ENCODE data around the gene TC2N.

Gene TC2N

DNA sequence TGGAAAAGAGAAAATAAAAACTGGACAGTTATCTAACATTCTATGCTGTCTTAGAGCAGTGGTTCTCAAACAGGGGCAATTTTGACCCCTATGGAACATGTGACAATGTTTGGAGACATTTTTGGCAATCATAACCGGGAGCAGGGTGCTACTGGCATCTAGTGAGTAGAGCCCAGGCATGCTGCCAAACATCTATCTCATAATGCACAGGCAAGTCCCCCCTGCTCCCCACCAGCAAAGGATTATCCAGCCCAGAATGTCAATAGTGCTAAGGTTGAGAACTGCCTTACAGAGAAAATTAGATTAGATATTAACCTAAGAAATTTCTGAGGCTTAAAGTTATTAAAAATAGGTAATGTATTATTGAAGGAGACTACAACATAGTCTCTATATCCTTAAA lies 112.5 kb downstream of the TC2N start:
- H3K4me1 ChIP-seq (ENCODE audit: insufficient read depth, low read length) = no peaks in the 10 kb centered on the region
- ATAC-seq (ENCODE audit: insufficient read depth, low read depth) = no peak
- H3K4me2 ChIP-seq (ENCODE audit: insufficient read depth, low read length) = no peak overlapping the region

DNA sequence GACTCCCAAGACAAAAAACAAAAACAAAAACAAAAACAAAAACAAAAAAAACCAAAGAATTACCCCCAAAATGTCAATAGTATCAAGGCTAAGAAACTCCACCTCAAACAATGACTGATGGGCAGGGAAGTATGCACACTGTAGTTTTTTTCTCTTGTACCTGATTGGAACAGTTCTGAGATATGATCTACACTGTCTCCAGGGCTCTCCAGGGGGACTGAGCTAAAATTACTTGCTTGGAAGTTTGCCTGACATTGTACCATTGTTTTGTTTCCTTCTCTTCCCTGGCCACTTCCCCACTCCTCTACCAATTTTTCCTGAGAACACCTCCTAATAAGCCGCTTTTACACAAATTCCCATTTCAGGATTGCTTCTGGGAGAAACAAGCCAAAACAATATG lies 113.2 kb downstream of the TC2N start:
- no peaks in the 10 kb centered on the region for H3K4me1 ChIP-seq (ENCODE audit: insufficient read depth, low read length)
- H3K36me3 ChIP-seq (ENCODE audit: insufficient read depth, low read length) = no peaks in the 10 kb centered on the region
- no peak overlapping the region for H3K27ac ChIP-seq (ENCODE audit: low read length)
- no peaks in the 10 kb centered on the region for H4K20me1 ChIP-seq (ENCODE audit: insufficient read depth, low read length)
- no peak overlapping the region for H2AFZ ChIP-seq (ENCODE audit: low read depth, low read length)
- peaks cover under 1% of the 10 kb centered on the region for H3K9me3 ChIP-seq (ENCODE audit: insufficient read depth, low read length, severe bottlenecking)
- no peaks in the 10 kb centered on the region for H3K27me3 ChIP-seq (ENCODE audit: insufficient read depth, low read length, poor library complexity)
- H3K79me2 ChIP-seq (ENCODE audit: insufficient read depth, low read length) = no peaks in the 10 kb centered on the region
- no peak overlapping the region for H3K9ac ChIP-seq (ENCODE audit: low read depth, low read length)
- H3K4me2 ChIP-seq (ENCODE audit: insufficient read depth, low read length) = no peak overlapping the region
- TF ChIP-seq EZH2 (IDR thresholded peaks at IDR 0.05; ENCODE audit: borderline replicate concordance, low read depth, low read length, severe bottlenecking) = no peak
- TF ChIP-seq, protein P1, sequence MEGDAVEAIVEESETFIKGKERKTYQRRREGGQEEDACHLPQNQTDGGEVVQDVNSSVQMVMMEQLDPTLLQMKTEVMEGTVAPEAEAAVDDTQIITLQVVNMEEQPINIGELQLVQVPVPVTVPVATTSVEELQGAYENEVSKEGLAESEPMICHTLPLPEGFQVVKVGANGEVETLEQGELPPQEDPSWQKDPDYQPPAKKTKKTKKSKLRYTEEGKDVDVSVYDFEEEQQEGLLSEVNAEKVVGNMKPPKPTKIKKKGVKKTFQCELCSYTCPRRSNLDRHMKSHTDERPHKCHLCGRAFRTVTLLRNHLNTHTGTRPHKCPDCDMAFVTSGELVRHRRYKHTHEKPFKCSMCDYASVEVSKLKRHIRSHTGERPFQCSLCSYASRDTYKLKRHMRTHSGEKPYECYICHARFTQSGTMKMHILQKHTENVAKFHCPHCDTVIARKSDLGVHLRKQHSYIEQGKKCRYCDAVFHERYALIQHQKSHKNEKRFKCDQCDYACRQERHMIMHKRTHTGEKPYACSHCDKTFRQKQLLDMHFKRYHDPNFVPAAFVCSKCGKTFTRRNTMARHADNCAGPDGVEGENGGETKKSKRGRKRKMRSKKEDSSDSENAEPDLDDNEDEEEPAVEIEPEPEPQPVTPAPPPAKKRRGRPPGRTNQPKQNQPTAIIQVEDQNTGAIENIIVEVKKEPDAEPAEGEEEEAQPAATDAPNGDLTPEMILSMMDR (IDR thresholded peaks at IDR 0.05; ENCODE audit: borderline replicate concordance, extremely low read depth, low read length, poor library complexity, severe bottlenecking) = no peak
- DNase-seq = no peak
- ATAC-seq (ENCODE audit: insufficient read depth, low read depth) = no peak
- no peak overlapping the region for H3K4me3 ChIP-seq (ENCODE audit: low read depth in 1 of 2, low read length in 2 of 2)

More for the DNA sequence above, 112.5 kb downstream of the TC2N start:
- no peaks in the 10 kb centered on the region for H3K79me2 ChIP-seq (ENCODE audit: insufficient read depth, low read length)
- no peak for DNase-seq
- H3K9ac ChIP-seq (ENCODE audit: low read depth, low read length) = no peak overlapping the region
- no peaks in the 10 kb centered on the region for H4K20me1 ChIP-seq (ENCODE audit: insufficient read depth, low read length)
- H3K4me3 ChIP-seq (ENCODE audit: low read depth in 1 of 2, low read length in 2 of 2) = no peak overlapping the region
- H3K27me3 ChIP-seq (ENCODE audit: insufficient read depth, low read length, poor library complexity) = no peaks in the 10 kb centered on the region
- TF ChIP-seq EZH2 (IDR thresholded peaks at IDR 0.05; ENCODE audit: borderline replicate concordance, low read depth, low read length, severe bottlenecking) = no peak
- TF ChIP-seq, protein P1 (IDR thresholded peaks at IDR 0.05; ENCODE audit: borderline replicate concordance, extremely low read depth, low read length, poor library complexity, severe bottlenecking) = no peak
- H2AFZ ChIP-seq (ENCODE audit: low read depth, low read length) = no peak overlapping the region
- H3K27ac ChIP-seq (ENCODE audit: low read length) = no peak overlapping the region
- H3K36me3 ChIP-seq (ENCODE audit: insufficient read depth, low read length) = no peaks in the 10 kb centered on the region
- H3K9me3 ChIP-seq (ENCODE audit: insufficient read depth, low read length, severe bottlenecking) = peaks cover 7% of the 10 kb centered on the region

DNA sequence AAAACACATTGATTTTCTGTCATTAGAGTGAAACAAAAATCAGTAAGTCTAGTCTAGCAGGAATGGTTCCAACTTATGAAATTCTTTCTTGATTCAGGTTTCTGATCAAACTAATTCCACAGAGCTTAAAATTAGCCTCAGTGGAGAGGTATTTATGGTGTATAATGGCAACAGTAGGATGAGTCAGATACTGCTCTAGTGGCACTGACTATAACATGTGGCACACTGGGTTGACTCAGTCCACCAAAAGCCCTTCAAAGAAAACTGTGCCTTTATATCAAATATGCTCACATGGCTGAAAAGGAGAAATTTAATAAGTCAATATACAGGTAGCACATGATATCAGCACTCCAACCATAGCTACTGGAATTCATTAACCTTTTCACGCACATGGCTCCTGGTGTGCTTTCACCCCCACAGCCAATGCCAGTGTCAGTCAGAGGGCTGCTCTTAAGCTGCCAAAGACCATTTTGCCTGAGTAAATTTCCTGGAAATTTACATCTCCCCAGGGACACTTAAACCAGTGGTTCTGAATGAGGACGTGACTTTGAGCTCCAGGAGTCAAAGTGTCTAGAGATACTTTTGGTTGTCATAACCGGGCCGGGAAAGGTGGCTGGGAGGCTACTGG lies 113.7 kb downstream of the TC2N start:
- H3K4me2 ChIP-seq (ENCODE audit: insufficient read depth, low read length) = no peak overlapping the region
- no peak overlapping the region for H3K9ac ChIP-seq (ENCODE audit: low read depth, low read length)
- no peaks in the 10 kb centered on the region for H3K4me1 ChIP-seq (ENCODE audit: insufficient read depth, low read length)
- no peaks in the 10 kb centered on the region for H3K9me3 ChIP-seq (ENCODE audit: insufficient read depth, low read length, severe bottlenecking)
- H3K27me3 ChIP-seq (ENCODE audit: insufficient read depth, low read length, poor library complexity) = no peaks in the 10 kb centered on the region
- no peaks in the 10 kb centered on the region for H3K79me2 ChIP-seq (ENCODE audit: insufficient read depth, low read length)
- H4K20me1 ChIP-seq (ENCODE audit: insufficient read depth, low read length) = no peaks in the 10 kb centered on the region
- no peak overlapping the region for H2AFZ ChIP-seq (ENCODE audit: low read depth, low read length)
- ATAC-seq (ENCODE audit: insufficient read depth, low read depth) (no peak), DNase-seq (no peak)
- no peaks in the 10 kb centered on the region for H3K36me3 ChIP-seq (ENCODE audit: insufficient read depth, low read length)
- H3K27ac ChIP-seq (ENCODE audit: low read length) = no peak overlapping the region
- H3K4me3 ChIP-seq (ENCODE audit: low read depth in 1 of 2, low read length in 2 of 2) = no peak overlapping the region
- no peak for TF ChIP-seq EZH2 (IDR thresholded peaks at IDR 0.05; ENCODE audit: borderline replicate concordance, low read depth, low read length, severe bottlenecking)
- TF ChIP-seq, protein P1 (IDR thresholded peaks at IDR 0.05; ENCODE audit: borderline replicate concordance, extremely low read depth, low read length, poor library complexity, severe bottlenecking) = no peak

All from DND-41 (cell line).